Gastrocnemius medialis (tissue), 4 donors: ENCODE results near the gene GTF3C1.

Experiments
- CTCF ChIP-seq, 5 experiments: fragments of 450-650 bp in 3 of 5; fragments of 200-600 bp in 2 of 5; sonication (generic) in 2 of 5; IDR thresholded peaks in 4 of 5; conservative IDR thresholded peaks in 1 of 5; 1 replicate in 4 of 5; 2 replicates in 1 of 5; pipeline ENCODE4 v1.5.1; 2016 to 2019; ENCODE audit warnings: antibody characterized with exemption in 5 of 5, mild to moderate bottlenecking in 3 of 5, moderate library complexity in 3 of 5
- POLR2A ChIP-seq, 2 donors: fragments of 450-650 bp; IDR thresholded peaks; one replicate each; pipeline ENCODE4 v1.6.1; 2017; ENCODE audit warnings: antibody characterized with exemption in 2 of 2, mild to moderate bottlenecking in 2 of 2, moderate library complexity in 2 of 2

GRCh38 chr16:27576729-27577128 is 27.0 kb upstream of the GTF3C1 start:
- no peak for TF ChIP-seq POLR2A (IDR thresholded peaks at IDR 0.05)
- TF ChIP-seq CTCF (IDR thresholded peaks at IDR 0.05 in 4 of 5, conservative IDR thresholded peaks at IDR 0.05 in 1 of 5): no peak
